Measurements from ENCODE around the gene DENND4A. TPM values are rescaled to one million over a fixed set of nuclear protein-coding genes. Genes with fewer than 3 reads are reported as not detected.
"Not testable (repeated sequence)": the region's sequence is repeated elsewhere in the genome, so short reads cannot be mapped to it uniquely, and the experiment has no call there.

Gene DENND4A
- total and polyA plus RNA-seq, 2 of the 4 experiments (the other 2 are of a cell fraction), result 4.1 to 17.7 TPM

DNA sequence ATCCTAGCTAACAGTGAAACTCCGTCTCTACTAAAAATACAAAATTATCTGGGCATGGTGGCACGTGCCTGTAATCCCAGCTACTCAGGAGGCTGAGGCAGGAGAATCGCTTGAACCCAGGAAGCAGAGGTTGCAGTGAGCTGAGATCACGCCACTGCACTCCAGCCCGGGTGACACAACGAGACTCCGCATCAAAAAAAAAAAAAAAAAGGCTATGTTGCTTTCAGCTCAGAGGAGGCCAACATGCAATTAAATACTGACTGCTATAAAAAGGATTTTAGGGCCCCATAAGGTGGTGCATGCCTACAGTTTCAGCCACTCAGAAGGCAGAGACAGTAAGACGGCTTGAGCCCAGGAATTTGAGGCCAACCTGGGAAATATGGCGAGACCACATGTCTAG lies 13.4 kb downstream of the DENND4A start:
- H4K8ac ChIP-seq (ENCODE audit: low read depth in 2 of 2, low read length in 2 of 2); H2BK5ac ChIP-seq (ENCODE audit: low read depth, low read length, poor library complexity, severe bottlenecking); POLR2A ChIA-PET (ENCODE audit: unreplicated experiment); H3K27ac ChIP-seq (ENCODE audit: insufficient read depth, low read length); H4K20me1 ChIP-seq (ENCODE audit: insufficient read depth, low read length); H3K4ac ChIP-seq (ENCODE audit: low read depth, low read length); dilution Hi-C loops (cut with HindIII; ENCODE audit: low sequenced_read_pairs, unreplicated experiment); H3K4me2 ChIP-seq (ENCODE audit: low read depth, low read length); H2BK120ac ChIP-seq (ENCODE audit: low read depth, low read length); H3K9me3 ChIP-seq (ENCODE audit: control insufficient read depth, insufficient read depth, low read length); in situ Hi-C loops (cut with MboI; ENCODE audit: low sequenced_read_pairs); H2AK9ac ChIP-seq (replicated peaks; ENCODE audit: low read depth, low read length, poor library complexity); H3K9ac ChIP-seq (ENCODE audit: low read depth, low read length); BruUV-seq (replicated peaks); H3K18ac ChIP-seq (ENCODE audit: low read depth, low read length); H2BK20ac ChIP-seq (ENCODE audit: low read depth, low read length); H2AFZ ChIP-seq (replicated peaks; ENCODE audit: low read length, poor library complexity); H2BK15ac ChIP-seq (ENCODE audit: low read depth, low read length); intact Hi-C loops (cut with micrococcal nuclease); H3K9me1 ChIP-seq (ENCODE audit: insufficient read depth, low read length); H4K91ac ChIP-seq (ENCODE audit: insufficient read depth, low read depth, low read length); ATAC-seq (ENCODE audit: low read depth); H3K36me3 ChIP-seq (ENCODE audit: control insufficient read depth, insufficient read depth, low read length); H3K4me3 ChIP-seq (ENCODE audit: insufficient read depth, low read depth, low read length); H3K14ac ChIP-seq (replicated peaks; ENCODE audit: low read depth, low read length); DNase-seq; H4K5ac ChIP-seq (ENCODE audit: low read depth, low read length); H3K27me3 ChIP-seq (ENCODE audit: control insufficient read depth, insufficient read depth, low read length); H3K23ac ChIP-seq (ENCODE audit: low read depth, low read length); H3K56ac ChIP-seq (ENCODE audit: extremely low read depth, insufficient read depth, low read length); H2AK5ac ChIP-seq (ENCODE audit: low read depth, low read length); H3K4me1 ChIP-seq (ENCODE audit: control insufficient read depth, insufficient read depth, low read length): not testable (repeated sequence)
- no CpG with 5 or more reads among the region's 9 CpGs for WGBS, 2 experiments (ENCODE audit: extremely low coverage in 2 of 2, insufficient read length in 1 of 2)
- H3K79me1 ChIP-seq (ENCODE audit: low read depth in 1 of 2, low read length in 2 of 2), result peaks cover 18 to 36% of the 10 kb centered on the region in 2 experiments
- CTCF ChIA-PET, result interaction anchor here (0.6 kb wide), 1 partner anchor 61 kb away, joined by 4 read pairs; no protein-coding TSS in a partner anchor
